GM18498 (cell line): ENCODE measurements around the gene CPNE5.

Source experiments
- ATAC-seq: cut with Tn5 transposase; IDR thresholded peaks from one replicate; pipeline ENCODE4 v1.9.1; 2021; ENCODE audit warnings: mild to moderate bottlenecking, moderate library complexity; ENCODE audit not compliant: unreplicated experiment

CPNE5 gene

DNA sequence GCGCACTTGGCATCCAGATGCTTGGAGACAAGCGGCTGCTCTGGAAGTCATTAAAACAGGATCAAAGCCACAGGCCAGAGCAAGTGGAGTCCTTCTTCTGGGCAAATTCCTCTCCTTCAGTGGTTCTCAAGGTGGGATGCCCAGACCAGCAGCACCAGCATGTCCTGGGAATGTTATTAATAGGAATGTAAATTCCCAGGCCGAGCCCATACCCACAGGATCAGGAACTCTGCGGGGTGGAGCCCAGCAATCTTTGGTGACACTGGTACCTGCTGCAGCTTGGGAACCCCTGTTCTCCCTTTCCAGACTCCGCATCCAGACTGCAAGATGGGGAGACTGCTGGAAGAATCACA, 44.6 kb downstream of the CPNE5 start:
- ATAC-seq = no peak

DNA sequence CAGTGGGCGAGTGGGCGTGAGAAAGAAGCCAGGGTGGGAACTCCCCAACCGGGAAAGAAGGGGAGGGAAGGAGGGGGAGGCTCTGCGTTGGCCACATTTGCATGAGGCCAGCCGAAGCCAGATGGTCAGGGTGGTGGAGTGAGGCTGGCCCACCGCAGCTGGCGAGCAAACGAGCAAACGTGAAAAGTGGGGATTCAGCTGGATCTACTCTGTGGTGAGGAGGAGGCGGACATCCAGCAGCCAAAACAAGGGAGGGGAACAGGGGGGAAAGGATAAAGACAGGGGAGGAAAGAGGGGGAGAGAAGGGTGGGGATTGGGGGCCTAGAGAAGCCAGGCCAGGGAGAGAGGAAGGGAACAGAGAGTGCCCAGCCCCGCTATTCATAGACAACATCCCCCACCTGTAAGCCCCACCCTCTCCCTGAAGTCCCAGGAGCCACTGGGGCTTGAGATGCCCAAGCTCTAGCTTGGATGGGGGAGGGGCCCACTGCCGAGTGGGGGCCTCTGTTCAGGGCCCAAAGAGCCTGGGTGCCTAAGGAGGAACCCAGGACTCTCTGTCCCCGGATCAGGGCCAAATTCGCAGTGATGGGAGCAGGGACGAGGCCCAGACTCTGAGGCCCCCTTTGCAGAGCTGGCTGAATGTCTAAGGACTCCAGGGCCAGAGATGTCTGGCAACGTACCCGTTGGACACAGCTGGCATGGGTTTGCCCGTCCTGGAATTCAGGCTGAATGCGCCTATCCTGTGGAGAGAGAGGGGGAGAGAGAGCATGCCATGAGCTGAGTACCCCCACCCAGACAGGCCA, 45.1 kb downstream of the CPNE5 start:
- no peak for ATAC-seq

DNA sequence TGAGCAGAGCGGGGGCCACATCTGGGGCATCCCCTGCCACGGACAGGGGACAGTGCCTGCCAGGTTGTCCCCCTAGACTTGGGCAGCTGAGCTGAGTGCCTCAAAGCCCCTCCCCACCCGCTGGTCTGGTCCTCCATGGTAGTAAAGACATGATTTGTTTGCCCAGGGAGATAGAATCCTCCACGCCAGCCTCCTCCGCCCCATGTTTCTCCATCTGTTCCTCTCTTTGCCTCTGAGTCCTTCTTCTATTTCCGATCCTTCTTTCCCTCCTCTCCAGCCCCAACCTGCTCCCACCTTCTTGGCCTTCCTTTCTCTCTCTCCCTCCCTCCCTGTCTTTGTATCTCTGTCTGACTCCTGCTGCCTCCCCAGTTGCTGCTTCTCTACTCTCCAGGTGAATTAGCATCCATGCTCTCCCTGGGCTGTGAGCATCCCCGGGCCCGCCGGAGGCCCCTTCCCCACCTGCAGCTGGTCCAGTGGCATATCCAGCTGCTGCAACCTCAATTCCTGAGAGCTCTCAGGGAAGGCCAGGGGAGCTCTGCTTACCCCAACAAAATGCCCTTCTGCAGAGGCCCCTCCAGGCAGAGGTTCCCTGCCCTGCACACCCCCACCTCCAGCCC, 45.8 kb downstream of the CPNE5 start:
- no peak for ATAC-seq

DNA sequence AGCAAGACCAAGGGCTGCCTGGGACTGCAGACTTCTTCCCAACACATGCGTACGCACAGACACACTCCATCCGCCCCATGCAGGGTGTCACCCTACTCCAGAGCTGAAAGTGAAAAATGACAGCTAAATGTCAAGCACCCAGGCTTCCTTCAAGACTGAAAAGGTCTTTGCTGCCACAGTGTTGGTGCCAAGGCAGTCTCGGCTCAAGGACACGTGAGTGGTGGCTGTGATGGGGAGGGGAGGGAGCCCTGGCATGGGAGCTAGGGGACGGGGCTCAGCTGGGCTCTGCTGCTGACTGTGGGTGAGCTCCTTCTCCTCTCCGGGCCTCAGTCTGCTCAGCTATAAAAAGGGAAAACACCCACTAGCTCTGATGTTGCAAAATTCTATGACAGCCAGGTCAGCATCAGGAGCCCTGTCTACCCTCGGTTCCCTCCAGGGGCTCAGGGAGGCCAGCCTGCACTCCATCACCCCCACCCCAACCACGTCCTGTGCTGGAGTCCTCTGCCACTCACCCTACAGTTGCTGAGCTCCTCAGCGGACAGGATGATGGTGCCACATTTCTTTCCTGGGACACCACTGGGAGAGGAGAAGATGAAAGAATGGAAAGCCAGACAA, 47.6 kb downstream of the CPNE5 start:
- no peak for ATAC-seq

DNA sequence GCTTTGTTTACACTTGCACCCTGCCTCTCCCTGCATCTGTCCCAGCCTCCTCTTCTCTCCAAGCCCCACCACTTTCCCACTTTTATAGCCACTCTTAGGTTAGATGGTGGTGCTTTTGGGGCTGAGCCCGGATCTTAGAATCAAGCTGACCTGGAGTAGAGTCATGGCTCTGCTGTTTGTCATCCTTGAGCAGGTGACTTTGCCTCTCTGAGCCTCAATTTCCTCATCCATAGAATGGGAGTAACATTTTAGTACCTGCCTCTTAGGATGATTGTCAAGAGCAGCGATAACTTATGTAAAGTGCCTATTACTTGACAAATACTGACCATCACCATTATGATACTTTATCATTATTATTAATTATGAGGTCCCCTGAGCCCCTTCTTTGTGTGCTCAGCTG, 48.2 kb downstream of the CPNE5 start:
- ATAC-seq = no peak

DNA sequence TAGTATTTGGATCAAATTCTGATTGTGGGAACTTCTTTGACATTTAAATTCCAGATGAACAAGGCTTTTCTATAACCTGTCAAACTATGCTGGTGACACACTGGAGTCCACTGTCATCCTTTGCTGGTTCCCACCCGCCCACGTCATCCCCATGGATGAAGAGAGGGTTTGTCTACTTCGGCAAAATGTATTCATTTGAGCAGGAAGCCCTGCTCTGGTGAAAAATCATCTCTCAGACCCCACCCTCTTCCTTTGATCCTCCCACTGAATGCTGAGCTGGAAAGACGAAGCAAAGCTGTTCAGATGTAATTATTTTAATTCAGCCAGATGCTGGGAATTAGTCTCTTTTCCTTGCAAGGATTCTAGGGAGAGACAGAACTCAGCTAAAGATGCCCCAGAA, 50.5 kb downstream of the CPNE5 start:
- no peak for ATAC-seq

DNA sequence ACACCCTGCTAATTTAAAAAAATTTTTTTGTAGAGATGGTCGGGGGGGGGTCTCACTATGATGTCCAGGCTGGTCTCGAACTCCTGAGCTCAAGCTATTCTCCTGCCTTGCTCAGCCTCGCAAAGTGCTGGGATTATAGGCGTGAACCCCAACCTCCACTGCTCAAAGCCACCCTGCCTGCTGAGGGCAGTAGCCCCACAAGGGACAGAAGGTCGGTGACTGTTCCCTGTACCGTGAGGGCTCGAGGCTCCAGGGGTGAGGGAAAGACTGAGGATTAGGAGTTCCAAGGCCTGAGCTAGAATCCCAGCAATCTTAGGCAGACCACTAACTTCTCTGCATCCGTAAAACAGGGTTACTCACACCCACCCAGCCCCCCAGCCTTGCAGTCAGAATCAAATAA, 51.1 kb downstream of the CPNE5 start:
- ATAC-seq = no peak

DNA sequence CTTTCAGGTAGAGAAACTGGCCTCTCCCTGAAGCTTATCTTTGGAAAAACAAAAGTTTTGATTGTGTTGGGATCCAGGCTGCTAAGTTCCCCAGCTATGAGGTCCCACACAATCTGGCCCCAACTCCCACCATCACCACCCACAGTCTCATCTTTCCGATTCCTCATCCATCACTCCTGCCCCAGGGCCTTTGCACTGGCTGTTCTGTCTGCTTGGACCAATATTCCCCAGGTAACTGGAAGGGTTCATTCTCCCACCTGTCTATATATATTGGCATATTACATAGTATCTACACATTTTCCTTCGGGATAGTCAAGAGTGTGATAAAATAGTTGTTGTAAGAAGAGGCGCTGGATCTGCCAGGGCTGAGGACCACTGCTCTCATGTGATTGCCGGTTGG, 52.0 kb downstream of the CPNE5 start:
- no peak for ATAC-seq

DNA sequence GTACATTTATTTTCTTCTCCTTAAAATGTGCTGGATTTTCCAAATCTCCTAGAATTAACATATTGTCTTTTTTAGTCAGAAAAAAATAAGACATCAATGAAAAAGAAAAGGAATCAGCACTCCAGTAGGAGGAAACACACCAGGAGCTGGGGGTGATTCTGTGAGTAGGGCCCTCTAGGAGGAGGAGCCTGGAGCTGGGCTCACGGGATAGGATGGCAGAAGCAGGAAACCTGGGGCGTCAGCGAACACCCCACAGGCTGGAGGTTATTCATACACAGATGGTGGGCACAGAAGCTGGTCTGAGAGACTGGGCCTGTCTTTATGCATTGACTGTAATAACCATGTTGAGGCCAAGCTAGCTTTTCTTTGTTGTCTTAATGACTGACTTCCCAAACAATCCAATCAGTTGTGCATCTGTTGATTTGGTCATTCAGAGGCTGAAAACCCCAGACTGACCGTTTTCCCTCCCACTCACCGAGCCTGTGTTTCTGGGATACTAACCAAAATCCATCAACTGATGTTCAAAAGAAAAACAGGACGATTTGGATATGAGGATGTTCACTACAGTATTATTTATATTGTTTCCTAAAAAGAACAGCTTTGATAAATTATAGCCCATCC, 53.1 kb downstream of the CPNE5 start:
- ATAC-seq = no peak

DNA sequence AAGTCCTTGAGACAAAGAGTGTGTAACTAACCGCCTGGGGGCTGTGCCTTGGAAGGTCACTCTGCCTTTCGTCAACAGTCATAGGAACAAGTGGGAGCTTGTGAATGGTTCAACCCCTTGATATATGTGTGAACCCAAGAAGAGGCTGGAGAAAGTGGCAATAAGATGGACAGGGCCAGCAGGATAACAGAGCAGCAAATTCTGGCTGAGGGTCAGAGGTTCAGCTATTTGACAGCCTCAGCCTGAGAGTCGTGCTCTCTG, 54.9 kb downstream of the CPNE5 start:
- ATAC-seq = no peak

DNA sequence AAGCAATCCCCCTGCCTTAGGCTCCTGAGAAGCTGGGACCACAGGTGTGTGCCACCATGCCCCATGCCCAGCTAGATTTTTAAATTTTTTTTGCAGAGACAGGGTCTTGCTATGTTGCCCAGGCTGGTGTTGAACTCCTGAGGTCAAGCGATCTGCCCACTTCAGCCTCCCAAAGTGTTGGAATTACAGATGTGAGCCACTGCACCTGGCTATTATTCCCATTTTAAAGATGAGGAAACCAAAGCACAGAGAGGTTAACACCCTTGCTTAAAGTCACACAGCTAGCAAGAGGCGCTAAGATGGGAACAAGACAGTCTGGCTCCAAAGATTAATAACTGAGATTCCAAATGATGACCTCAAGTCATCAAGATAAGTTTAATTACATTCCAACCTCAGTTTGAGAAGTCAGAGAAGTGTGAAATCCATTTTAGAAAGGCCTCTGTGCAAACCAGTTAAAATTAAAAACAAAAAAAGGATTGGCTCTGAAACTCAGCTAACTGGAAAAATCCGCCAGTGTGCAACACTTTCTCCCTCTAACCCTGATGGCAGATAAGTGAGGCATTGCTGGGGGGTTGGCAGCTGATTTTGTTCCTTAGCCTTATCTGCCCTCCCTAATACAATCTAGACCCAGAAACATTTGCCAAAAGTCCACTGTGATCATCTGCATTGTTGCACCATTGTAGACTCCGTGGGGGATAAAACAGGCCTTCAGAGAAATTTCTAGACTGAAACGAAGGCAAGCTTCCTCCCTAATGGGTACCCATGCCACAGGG, 55.5 kb downstream of the CPNE5 start:
- ATAC-seq = no peak

DNA sequence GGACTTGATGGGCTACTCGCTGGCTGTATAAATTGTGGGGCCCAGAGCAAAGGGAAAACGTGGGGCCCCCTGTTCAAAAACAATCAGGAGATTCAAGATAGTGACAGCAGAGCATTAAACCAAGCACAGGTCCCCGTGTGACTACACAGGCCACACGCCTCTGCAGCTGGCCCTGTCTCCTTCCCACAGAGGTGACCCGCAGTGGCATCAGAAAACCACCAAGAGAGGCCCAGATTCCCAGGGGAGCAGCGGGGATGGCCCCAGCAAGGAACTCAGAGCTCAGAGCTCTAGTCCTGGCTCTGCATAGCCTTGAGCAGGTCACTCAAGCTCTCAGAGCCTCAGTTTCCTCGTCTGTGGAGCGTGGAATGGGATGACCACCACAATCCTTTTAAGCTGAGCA, 57.6 kb downstream of the CPNE5 start:
- no peak for ATAC-seq

DNA sequence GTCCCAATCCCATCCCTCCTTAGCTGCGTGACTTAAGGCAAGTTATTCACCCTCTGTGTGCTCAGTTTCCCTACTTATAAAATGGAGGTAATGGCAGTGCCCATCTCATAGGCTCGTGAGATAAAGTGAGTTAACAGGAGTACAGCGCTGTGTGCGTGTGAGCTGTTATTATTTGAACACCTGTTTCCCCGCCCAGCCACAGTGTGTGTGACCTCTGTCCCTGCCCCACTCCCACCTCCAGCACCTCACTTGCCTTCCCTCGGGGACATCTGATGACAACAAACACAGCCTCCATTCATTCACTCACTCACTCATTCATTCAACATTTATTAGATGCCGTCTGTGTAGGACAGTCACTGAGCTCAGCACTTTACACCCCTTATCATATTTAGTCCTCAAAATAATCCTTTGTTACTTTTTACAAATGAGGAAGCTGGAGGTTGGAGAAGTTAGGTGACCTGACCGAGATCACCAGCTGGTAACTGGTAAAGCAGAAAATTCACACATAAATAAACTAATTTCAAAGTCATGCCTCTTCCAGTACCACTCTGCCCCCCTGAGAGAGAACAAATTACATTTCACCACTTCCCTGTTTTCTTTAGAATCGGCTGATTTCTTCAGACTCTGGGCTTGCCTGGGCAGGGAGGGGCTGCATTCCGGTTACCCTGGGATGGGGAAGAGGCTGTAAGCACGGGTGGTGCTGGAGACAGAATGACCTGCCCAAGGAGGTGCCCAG, 58.6 kb downstream of the CPNE5 start:
- ATAC-seq = no peak

DNA sequence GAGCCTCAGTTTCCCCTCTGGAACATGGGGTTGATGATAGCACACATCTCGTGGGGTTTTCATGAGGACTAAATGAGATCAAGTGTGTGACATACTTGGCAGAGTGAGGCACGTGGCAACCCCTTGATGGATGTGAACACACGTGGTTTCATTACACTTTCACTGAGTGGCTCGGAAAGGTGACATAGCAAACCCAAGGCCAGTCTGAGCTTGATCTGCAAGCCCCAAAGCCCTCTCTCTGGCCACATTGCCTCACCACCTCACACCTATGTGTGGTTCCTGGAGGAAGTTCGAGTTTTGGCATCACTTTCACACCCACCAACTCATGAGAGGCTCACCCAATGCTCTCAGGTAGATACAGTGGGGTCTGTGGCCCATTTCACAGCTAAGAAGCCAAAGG, 60.0 kb downstream of the CPNE5 start:
- ATAC-seq = no peak

DNA sequence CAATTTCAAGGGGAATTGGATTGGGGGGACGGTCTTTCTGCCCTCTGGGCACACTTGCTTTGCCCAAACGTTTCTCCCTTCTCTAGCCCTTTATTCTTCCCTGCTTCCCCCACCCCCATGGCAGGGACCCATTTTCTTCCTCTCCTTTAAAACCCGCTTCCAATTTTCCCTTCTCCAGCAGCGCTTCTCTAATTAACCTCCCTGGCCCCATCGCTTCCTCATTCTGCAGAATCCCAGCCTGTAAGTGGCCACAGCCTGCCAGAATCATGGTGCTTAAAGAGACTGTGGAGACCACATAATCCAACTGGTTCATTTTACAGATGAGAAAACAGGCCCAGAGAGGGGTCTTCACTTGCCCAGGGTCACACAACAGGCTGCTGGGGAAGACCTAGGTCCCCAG, 61.4 kb downstream of the CPNE5 start:
- no peak for ATAC-seq

DNA sequence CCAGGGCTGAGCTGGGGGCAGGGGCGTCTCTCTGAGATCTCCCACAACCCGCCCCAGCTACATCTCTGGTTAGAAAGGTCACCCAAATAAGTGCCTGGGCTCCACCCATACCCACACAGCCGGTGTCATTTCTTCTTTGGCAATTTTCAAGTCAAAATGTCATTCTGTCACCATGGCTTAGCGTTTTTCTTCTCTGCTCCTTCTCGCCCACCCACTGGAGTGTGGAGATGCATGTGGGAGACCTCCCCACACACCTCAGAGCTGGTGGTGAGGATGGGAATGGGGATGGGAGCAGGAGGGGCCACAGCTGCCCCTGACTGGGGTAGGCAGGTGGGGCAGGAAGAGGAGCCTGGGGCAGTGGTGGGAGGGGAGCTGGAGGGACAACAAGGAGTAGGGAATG, 63.1 kb downstream of the CPNE5 start:
- ATAC-seq = no peak

DNA sequence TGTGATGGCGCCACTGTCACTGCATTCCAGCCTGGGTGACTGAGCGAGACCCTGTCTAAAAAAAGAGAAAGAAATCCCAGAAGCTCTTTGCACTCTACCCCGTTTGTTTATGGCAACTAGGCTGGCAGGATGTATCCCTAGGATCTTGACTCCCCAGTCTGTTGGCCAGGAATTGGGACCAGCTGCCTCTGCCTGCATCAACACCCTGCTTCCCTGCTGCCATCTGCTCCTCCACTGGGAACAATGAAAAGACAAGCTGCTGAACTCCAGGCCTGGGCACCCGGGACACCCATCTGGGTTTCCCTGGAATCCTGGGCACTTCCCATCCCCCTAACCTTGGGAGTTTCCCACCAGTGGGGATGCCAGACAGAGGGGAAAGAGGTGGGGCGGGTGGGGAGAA, 64.9 kb downstream of the CPNE5 start:
- no peak for ATAC-seq

DNA sequence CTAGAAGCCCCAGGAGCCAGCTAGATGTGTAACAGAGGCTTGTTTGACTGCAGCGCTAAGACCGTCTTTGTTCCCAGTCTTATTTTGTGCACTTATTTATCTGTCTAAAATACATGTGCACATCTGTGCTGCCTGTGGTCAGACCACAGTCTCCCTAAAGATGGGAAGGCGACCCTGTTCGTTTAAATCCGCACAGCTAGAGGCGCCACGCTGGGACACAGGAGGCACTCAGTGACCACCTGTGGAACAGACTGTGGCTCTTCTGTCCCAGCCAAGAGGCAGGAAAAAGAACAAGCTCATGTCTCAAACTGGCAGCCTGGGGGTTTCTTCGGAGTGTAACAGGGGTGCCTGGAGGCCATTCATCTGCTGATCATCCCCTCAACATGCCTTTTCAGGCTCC, 66.8 kb downstream of the CPNE5 start:
- ATAC-seq = no peak

DNA sequence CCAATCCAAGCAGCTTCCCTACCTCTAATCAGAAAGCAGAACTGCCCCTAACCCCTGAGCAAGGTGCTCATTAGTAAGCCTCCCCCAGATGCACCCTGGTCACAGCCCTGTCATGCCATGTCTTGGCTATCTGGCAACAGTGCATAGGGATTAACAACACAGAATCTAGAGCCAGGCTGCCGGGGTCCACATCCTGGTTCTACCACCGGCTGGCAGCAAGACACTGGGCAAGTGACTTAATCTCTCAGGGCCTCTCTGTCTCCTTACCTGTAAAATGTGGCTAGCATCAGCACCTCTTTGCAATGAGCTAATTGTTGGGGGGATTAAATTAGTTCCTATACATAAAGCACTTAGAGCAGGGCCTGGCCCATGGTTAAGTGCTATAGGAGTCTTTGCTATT, 68.1 kb downstream of the CPNE5 start:
- no peak for ATAC-seq

DNA sequence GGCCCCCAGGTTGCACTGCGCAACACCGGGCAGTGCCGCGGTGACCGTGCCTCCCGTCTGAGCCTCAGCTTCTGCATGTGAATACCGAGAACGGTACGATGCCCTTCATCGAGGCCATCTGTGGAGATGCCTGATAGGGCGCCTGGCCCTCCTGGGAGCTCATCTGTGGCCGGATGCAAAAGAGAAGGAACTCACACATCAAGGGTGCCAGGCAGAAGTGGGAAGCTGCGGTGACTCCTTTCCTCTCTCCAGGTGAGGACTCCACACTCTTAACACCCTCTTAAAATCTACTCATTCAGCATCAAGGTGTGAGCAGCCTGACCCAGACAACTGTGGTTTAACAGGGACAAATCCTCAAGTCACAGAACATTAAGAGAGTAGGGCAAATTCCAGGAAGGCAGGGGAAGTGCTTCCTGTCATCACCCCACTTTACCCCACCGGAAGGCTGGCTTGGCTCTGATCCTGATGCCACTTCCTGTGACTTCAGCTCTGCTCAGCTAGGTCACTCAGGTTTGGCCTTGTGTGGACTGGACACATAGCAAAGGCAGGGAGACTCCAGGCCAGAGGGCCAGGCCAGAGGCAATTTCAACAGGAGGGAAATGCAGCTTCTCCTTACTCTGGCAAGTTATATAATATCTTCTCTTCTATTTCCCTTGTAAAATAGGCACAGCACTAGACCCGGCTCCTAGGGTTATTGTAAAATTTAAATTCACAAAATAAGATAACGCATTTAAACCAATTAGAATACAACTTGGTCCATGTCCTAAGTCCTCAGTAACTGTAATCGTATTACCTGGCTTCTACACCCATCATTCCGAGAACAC, 69.4 kb downstream of the CPNE5 start:
- ATAC-seq = no peak
